VCaP (cell line): ENCODE results near the gene C19orf53.
A peak's percentile ranks its signal among the peaks of the same experiment; 100 is the strongest.
"Not testable (repeated sequence)": the region's sequence is repeated elsewhere in the genome, so short reads cannot be mapped to it uniquely, and the experiment has no call there.

Source experiments
- H3K27ac ChIP-seq: fragments of 450-650 bp; 2 replicates; pipeline ENCODE4 v1.5.1; 2017
- TF ChIP-seq, protein P1 (sequence below): fragments of 450-650 bp; conservative IDR thresholded peaks from 2 replicates; pipeline ENCODE4 v1.5.1; 2017; ENCODE audit warnings: mild to moderate bottlenecking, moderate library complexity

Gene C19orf53

DNA sequence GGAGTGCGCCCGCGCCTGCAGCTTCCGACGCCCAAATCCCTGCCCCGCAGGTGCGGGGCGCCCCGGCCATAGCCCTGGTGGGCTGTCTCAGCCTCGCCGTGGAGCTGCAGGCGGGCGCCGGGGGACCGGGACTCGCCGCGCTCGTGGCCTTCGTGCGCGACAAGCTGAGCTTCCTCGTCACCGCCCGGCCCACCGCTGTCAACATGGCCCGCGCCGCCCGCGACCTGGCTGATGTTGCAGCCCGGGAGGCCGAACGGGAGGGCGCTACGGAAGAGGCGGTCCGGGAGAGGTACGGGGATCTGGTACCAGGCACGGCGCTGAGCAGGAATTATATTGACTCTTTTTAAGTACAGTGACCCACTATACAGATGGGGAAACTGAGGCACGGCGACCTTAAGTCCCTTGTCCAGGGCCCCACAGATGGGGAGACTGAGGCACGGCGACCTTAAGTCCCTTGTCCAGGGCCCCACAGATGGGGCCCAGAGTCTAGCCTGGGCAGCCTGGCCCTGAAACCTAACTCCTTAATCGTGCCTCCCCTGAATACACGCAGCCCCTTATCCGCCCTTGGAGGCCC, 9.3 kb upstream of the C19orf53 start:
- TF ChIP-seq, protein P1, sequence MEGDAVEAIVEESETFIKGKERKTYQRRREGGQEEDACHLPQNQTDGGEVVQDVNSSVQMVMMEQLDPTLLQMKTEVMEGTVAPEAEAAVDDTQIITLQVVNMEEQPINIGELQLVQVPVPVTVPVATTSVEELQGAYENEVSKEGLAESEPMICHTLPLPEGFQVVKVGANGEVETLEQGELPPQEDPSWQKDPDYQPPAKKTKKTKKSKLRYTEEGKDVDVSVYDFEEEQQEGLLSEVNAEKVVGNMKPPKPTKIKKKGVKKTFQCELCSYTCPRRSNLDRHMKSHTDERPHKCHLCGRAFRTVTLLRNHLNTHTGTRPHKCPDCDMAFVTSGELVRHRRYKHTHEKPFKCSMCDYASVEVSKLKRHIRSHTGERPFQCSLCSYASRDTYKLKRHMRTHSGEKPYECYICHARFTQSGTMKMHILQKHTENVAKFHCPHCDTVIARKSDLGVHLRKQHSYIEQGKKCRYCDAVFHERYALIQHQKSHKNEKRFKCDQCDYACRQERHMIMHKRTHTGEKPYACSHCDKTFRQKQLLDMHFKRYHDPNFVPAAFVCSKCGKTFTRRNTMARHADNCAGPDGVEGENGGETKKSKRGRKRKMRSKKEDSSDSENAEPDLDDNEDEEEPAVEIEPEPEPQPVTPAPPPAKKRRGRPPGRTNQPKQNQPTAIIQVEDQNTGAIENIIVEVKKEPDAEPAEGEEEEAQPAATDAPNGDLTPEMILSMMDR: no peak
- peak overlapping the region; percentile 68 for H3K27ac ChIP-seq

GRCh38 chr19:13765395-13766094, 8.7 kb upstream of the C19orf53 start:
- H3K27ac ChIP-seq: peak overlapping the region; percentile 68
- TF ChIP-seq, protein P1: no peak

DNA sequence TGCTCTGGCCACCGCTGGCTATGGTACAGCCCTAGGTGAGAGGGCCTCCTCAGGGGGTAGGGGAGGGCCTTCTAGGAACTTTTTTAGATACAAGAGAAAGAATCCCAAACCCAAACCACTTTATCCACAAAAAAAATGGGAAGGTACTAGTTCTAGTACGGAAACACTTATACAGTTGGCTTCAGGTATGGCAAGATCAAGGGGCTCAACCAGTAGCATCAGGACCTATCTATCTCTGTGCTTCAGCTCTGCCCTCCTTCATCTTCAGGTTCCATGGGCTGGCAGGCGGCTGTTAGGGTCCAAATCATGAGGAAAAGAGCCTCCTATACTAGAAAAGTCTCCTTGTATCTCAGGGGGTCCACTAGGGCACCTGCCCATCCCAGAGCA, 8.2 kb upstream of the C19orf53 start:
- peak overlapping the region; percentile 68; the same call in 1 of the 2 replicates for H3K27ac ChIP-seq
- TF ChIP-seq, protein P1: no peak

DNA sequence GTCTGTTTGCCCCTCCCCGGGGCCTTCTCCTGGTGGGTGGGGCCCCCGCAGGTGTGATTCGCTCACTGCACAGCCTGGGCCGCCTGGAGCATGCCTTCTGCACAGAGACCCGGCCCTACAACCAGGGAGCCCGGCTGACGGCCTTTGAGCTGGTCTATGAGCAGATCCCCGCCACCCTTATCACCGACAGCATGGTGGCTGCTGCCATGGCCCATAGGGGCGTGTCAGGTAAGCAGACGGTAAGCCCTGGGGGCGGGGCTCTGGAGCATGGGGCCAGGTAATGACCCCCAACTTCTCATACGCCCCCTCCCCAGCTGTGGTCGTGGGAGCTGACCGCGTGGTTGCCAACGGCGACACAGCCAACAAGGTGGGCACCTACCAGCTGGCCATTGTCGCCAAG, 5.7 kb upstream of the C19orf53 start:
- TF ChIP-seq, protein P1: no peak
- no peak overlapping the region for H3K27ac ChIP-seq

- H3K27ac ChIP-seq: no peak overlapping the region
- TF ChIP-seq, protein P1: no peak
Observed at GRCh38 chr19:13770013-13770635, 4.1 kb upstream of the C19orf53 start.

DNA sequence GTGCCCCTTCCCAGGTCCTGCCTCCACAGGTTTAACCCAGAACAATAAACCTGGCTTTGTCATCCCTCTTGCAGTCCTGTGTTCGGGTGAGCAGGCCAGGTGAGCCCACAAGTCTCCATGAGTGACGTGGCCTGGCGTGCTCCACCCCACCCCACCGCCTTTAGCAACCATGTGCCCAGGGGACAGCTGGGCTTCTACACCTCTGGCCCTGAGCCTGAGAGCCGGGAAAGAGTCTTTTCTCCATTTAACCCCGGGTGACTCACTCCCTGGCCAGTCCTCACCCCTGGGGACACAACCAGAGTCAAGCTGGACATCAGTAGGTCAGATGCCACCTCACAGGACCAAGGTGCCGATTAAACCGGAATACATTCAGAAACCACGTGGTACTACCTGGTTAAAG, 4.1 kb downstream of the C19orf53 start:
- H3K27ac ChIP-seq: no peak overlapping the region
- TF ChIP-seq, protein P1: no peak

GRCh38 chr19:13778847-13779246, 4.6 kb downstream of the C19orf53 start:
- H3K27ac ChIP-seq: no peak overlapping the region

GRCh38 chr19:13779794-13780193, 5.5 kb downstream of the C19orf53 start:
- H3K27ac ChIP-seq: not testable (repeated sequence)

More at GRCh38 chr19:13778847-13779246, 4.6 kb downstream of the C19orf53 start:
- TF ChIP-seq, protein P1: no peak
